ENCODE measurements around the gene AP3B1. TPM values are rescaled to one million over a fixed set of nuclear protein-coding genes. Genes with fewer than 3 reads are reported as not detected.

The AP3B1 gene
- total RNA-seq, 1 experiment from 2014 or later, result 50.3 TPM

GRCh38 chr5:78133423-78133822 lies 161.1 kb downstream of the AP3B1 start (continued):
- TF ChIP-seq NFYB (CRISPR knock-in tag; conservative IDR thresholded peaks at IDR 0.05; ENCODE audit: low read depth), result no peak

GRCh38 chr5:78132507-78132906 lies 162.0 kb downstream of the AP3B1 start:
- ChIA-PET CTCF (interaction anchor here (0.8 kb wide), 1 partner anchor 67 kb away, joined by 3 read pairs; no protein-coding TSS in a partner anchor), POLR2A (no interaction called here)
- Mint-ChIP-seq H3K27me3 (ENCODE audit: low read depth) (no peaks in the 10 kb centered on the region), H3K4me1 (no peaks in the 10 kb centered on the region), H3K27ac (no peak overlapping the region), H3K4me3 (no peak overlapping the region), H3K36me3 (no peaks in the 10 kb centered on the region), H3K9me3 (no peaks in the 10 kb centered on the region)
- ATAC-seq (no peak), DNase-seq (ENCODE audit: low spot score) (no peak)
- TF ChIP-seq MLX (CRISPR knock-in tag; IDR thresholded peaks at IDR 0.05) (no peak), NR2C2 (CRISPR knock-in tag; IDR thresholded peaks at IDR 0.05) (no peak), PREB (CRISPR knock-in tag; IDR thresholded peaks at IDR 0.05; ENCODE audit: borderline replicate concordance) (no peak), ATF2 (CRISPR knock-in tag; IDR thresholded peaks at IDR 0.05; ENCODE audit: borderline replicate concordance, low read depth) (no peak), NFATC4 (CRISPR knock-in tag; IDR thresholded peaks at IDR 0.05) (no peak), ZNF416 (CRISPR knock-in tag; IDR thresholded peaks at IDR 0.05) (no peak), FOXP4 (CRISPR knock-in tag; IDR thresholded peaks at IDR 0.05) (no peak), GABPB1 (CRISPR knock-in tag; IDR thresholded peaks at IDR 0.05) (no peak), ZBTB21 (CRISPR knock-in tag; IDR thresholded peaks at IDR 0.05; ENCODE audit: borderline replicate concordance) (no peak), SP1 (CRISPR knock-in tag; conservative IDR thresholded peaks at IDR 0.05) (no peak), KAT7 (CRISPR knock-in tag; IDR thresholded peaks at IDR 0.05; ENCODE audit: borderline replicate concordance) (no peak), FOXP1 (CRISPR knock-in tag; IDR thresholded peaks at IDR 0.05; ENCODE audit: borderline replicate concordance) (no peak), ZSCAN18 (CRISPR knock-in tag; IDR thresholded peaks at IDR 0.05) (no peak), TCF7 (CRISPR knock-in tag; IDR thresholded peaks at IDR 0.05; ENCODE audit: low read depth) (no peak), ZNF138 (CRISPR knock-in tag; conservative IDR thresholded peaks at IDR 0.05) (no peak), ZNF219 (CRISPR knock-in tag; IDR thresholded peaks at IDR 0.05; ENCODE audit: borderline replicate concordance) (no peak), SMAD3 (CRISPR knock-in tag; IDR thresholded peaks at IDR 0.05; ENCODE audit: borderline replicate concordance) (no peak)

GRCh38 chr5:78129597-78129996 lies 164.9 kb downstream of the AP3B1 start:
- Mint-ChIP-seq H3K4me3 (no peak overlapping the region), H3K9me3 (no peaks in the 10 kb centered on the region), H3K4me1 (no peaks in the 10 kb centered on the region), H3K27ac (no peak overlapping the region), H3K27me3 (ENCODE audit: low read depth) (no peaks in the 10 kb centered on the region), H3K36me3 (peaks cover 4% of the 10 kb centered on the region)
- no peak for DNase-seq (ENCODE audit: low spot score)
- CTCF ChIA-PET, result no interaction called here
- POLR2A ChIA-PET, result no interaction called here
- no peak for ATAC-seq
- no peak for TF ChIP-seq TCF7 (CRISPR knock-in tag; IDR thresholded peaks at IDR 0.05; ENCODE audit: low read depth)
- no peak for TF ChIP-seq ZNF281 (CRISPR knock-in tag; IDR thresholded peaks at IDR 0.05)
- no peak for TF ChIP-seq FOXP4 (CRISPR knock-in tag; IDR thresholded peaks at IDR 0.05)
- TF ChIP-seq ZNF232 (CRISPR knock-in tag; IDR thresholded peaks at IDR 0.05), result no peak
- no peak for TF ChIP-seq FOXP1 (CRISPR knock-in tag; IDR thresholded peaks at IDR 0.05; ENCODE audit: borderline replicate concordance)
- TF ChIP-seq IRF1 (CRISPR knock-in tag; IDR thresholded peaks at IDR 0.05), result no peak
